ENCODE data around the gene ARHGEF37. TPM values are rescaled to one million over a fixed set of nuclear protein-coding genes. Genes with fewer than 3 reads are reported as not detected.

ARHGEF37 gene
- total and polyA plus RNA-seq, 9 of the 15 experiments (the other 6 are each of a cell fraction or from before 2014, with no cell fraction given): 0.01 to 0.27 (median 0.05) TPM

DNA sequence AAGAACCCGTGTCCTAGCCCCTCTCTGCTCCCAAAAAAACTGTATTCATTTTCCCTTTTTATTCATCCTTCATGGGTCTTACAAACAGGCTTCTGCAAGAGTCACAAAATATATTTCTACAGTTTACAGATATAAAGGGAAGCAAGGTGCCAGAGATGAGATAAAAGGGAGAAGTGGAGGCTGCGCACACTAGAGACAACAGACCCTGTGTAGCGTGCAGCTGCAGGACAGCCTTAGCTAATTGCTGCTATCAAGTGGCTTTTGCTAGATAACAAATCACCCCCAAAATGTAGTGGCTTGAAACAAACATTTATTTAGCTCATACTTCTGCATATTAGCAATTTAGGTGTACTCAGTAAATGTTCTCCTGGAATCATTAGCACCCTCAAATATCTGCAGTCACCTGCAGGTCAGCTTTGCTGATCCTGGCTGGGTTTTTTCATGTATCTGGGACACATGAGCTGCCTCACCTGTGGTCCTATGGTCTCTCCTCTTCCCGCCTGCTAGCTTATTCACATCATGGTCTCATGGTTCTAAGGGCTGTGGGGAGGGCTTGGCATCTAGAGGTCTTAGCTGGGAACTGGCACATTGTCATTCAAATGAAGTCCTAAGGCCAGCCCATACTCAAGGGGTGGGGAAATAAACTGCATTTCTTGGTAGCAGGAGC is 29.4 kb downstream of the ARHGEF37 start (continued):
- TF ChIP-seq MBD1 (CRISPR knock-in tag; IDR thresholded peaks at IDR 0.05): no peak
- peak; percentile 61 for TF ChIP-seq TAL1 (IDR thresholded peaks at IDR 0.05)
- no peak for TF ChIP-seq ZEB2 (IDR thresholded peaks at IDR 0.05)
- no peak for TF ChIP-seq ELF2 (CRISPR knock-in tag; IDR thresholded peaks at IDR 0.05)
- TF ChIP-seq, protein P1, sequence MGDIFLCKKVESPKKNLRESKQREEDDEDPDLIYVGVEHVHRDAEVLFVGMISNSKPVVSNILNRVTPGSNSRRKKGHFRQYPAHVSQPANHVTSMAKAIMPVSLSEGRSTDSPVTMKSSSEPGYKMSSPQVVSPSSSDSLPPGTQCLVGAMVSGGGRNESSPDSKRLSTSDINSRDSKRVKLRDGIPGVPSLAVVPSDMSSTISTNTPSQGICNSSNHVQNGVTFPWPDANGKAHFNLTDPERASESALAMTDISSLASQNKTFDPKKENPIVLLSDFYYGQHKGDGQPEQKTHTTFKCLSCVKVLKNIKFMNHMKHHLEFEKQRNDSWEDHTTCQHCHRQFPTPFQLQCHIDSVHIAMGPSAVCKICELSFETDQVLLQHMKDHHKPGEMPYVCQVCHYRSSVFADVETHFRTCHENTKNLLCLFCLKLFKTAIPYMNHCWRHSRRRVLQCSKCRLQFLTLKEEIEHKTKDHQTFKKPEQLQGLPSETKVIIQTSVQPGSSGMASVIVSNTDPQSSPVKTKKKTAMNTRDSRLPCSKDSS (IDR thresholded peaks at IDR 0.05; ENCODE audit: low read depth, partially characterized antibody): peak; percentile 80
- no peak for TF ChIP-seq EHMT2 (IDR thresholded peaks at IDR 0.05)
- TF ChIP-seq KAT7 (CRISPR knock-in tag; IDR thresholded peaks at IDR 0.05; ENCODE audit: borderline replicate concordance): no peak
- TF ChIP-seq ZNF79 (CRISPR knock-in tag; IDR thresholded peaks at IDR 0.05; ENCODE audit: low read depth): no peak
- TF ChIP-seq SLC30A9 (CRISPR knock-in tag; IDR thresholded peaks at IDR 0.05): no peak
- TF ChIP-seq TCFL5 (CRISPR knock-in tag; conservative IDR thresholded peaks at IDR 0.05): no peak
- TF ChIP-seq KLF16 (IDR thresholded peaks at IDR 0.05): no peak
- no peak for TF ChIP-seq PHF21A (IDR thresholded peaks at IDR 0.05; ENCODE audit: borderline replicate concordance, low read depth)
- TF ChIP-seq NRF1 (conservative IDR thresholded peaks at IDR 0.05 in 1 of 2, IDR thresholded peaks at IDR 0.05 in 1 of 2): peak; percentile 48 to 60; a peak in 3 of 4 replicates
- no peak for TF ChIP-seq ZNF174 (CRISPR knock-in tag; IDR thresholded peaks at IDR 0.05)
- no peak for TF ChIP-seq KHSRP (IDR thresholded peaks at IDR 0.05)
- no peak for TF ChIP-seq RBM39 (optimal IDR thresholded peaks at IDR 0.05; ENCODE audit: low read depth, low read length)
- peak in 1 of 2 experiments; percentile 79; a peak in 3 of 4 replicates for TF ChIP-seq TRIM24 (IDR thresholded peaks at IDR 0.05)
- TF ChIP-seq ETV1 (tag; conservative IDR thresholded peaks at IDR 0.05; ENCODE audit: low read depth): no peak
- TF ChIP-seq ZNF239 (CRISPR knock-in tag; IDR thresholded peaks at IDR 0.05): no peak
- TF ChIP-seq TFAM (CRISPR knock-in tag; conservative IDR thresholded peaks at IDR 0.05): no peak
- peak; percentile 45; the same call in 1 of the 2 replicates for TF ChIP-seq DPF2 (IDR thresholded peaks at IDR 0.05)
- TF ChIP-seq WHSC1 (IDR thresholded peaks at IDR 0.05; ENCODE audit: low read length): no peak
- TF ChIP-seq RBM17 (IDR thresholded peaks at IDR 0.05; ENCODE audit: borderline replicate concordance, low read depth, low read length): no peak
- TF ChIP-seq, protein P2, sequence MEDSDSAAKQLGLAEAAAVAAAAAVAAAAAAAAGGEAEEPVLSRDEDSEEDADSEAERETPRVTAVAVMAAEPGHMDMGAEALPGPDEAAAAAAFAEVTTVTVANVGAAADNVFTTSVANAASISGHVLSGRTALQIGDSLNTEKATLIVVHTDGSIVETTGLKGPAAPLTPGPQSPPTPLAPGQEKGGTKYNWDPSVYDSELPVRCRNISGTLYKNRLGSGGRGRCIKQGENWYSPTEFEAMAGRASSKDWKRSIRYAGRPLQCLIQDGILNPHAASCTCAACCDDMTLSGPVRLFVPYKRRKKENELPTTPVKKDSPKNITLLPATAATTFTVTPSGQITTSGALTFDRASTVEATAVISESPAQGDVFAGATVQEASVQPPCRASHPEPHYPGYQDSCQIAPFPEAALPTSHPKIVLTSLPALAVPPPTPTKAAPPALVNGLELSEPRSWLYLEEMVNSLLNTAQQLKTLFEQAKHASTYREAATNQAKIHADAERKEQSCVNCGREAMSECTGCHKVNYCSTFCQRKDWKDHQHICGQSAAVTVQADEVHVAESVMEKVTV (CRISPR knock-in tag; IDR thresholded peaks at IDR 0.05): no peak
- no peak for TF ChIP-seq PHF20 (IDR thresholded peaks at IDR 0.05; ENCODE audit: partially characterized antibody)
- no peak for TF ChIP-seq RFX7 (CRISPR knock-in tag; IDR thresholded peaks at IDR 0.05)
- TF ChIP-seq RHOXF2B (CRISPR knock-in tag; conservative IDR thresholded peaks at IDR 0.05): no peak
- TF ChIP-seq HNRNPUL1 (IDR thresholded peaks at IDR 0.05; ENCODE audit: low read length): no peak
- TF ChIP-seq ZNF232 (CRISPR knock-in tag; IDR thresholded peaks at IDR 0.05): no peak
- no peak for TF ChIP-seq FOXK1 (CRISPR knock-in tag; IDR thresholded peaks at IDR 0.05; ENCODE audit: borderline replicate concordance)

Measured in K562 (cell line).